Calu3 (cell line): ENCODE measurements around the gene MYO1E. TPM values are rescaled to one million over a fixed set of nuclear protein-coding genes. Genes with fewer than 3 reads are reported as not detected.
A peak's percentile ranks its signal among the peaks of the same experiment; 100 is the strongest.

Experiments
- BruUV-seq: library from RNA; stranded (reverse); fragments of 400-500 nt; replicated peaks from 2 replicates; lab custom pipeline; 2021; lab: Mats Ljungman, UMichigan
- CTCF ChIA-PET: fragments of 300-600 bp; sonication (Branson Sonifier 250); formaldehyde crosslinking; loops from one replicate; lab custom pipeline; 2022; ENCODE audit warnings: antibody characterized with exemption; lab: Charles Lee
- DNase-seq: peaks from one replicate; pipeline ENCODE4 v3.0.0; 2022
- H3K27ac Mint-ChIP-seq: one replicate; pipeline ENCODE4 v1.8.0; 2022; ENCODE audit warnings: mixed read lengths; ENCODE audit not compliant: unreplicated experiment
- H3K27me3 Mint-ChIP-seq: one replicate; pipeline ENCODE4 v1.8.0; 2022; ENCODE audit warnings: mixed read lengths; ENCODE audit not compliant: unreplicated experiment
- H3K36me3 Mint-ChIP-seq: one replicate; pipeline ENCODE4 v1.8.0; 2022; ENCODE audit warnings: mild to moderate bottlenecking, moderate library complexity, mixed read lengths; ENCODE audit not compliant: insufficient read depth, unreplicated experiment
- H3K4me1 Mint-ChIP-seq: one replicate; pipeline ENCODE4 v1.8.0; 2022; ENCODE audit warnings: mild to moderate bottlenecking, low read depth, mixed read lengths; ENCODE audit not compliant: unreplicated experiment
- H3K4me3 Mint-ChIP-seq: one replicate; pipeline ENCODE4 v1.8.0; 2022; ENCODE audit warnings: mild to moderate bottlenecking, low read depth, moderate library complexity, mixed read lengths; ENCODE audit not compliant: unreplicated experiment
- H3K9me3 Mint-ChIP-seq: one replicate; pipeline ENCODE4 v1.8.0; 2022; ENCODE audit warnings: low read depth, mixed read lengths; ENCODE audit not compliant: unreplicated experiment
- intact Hi-C: fragments of 100-400 bp; cut with micrococcal nuclease; formaldehyde crosslinking; loops from one replicate; pipeline ENCODE4 v1.10.0; 2022; ENCODE audit not compliant: unreplicated experiment
- total RNA-seq: library from RNA; stranded (reverse); gene quantifications from 2 replicates; pipeline ENCODE4 v1.2.3, GENCODE V29; 2022
- TF ChIP-seq, protein P1 (sequence below): fragments of 200-600 bp; IDR thresholded peaks from one replicate; pipeline ENCODE4 v1.8.0; 2022; ENCODE audit warnings: antibody characterized with exemption; ENCODE audit not compliant: unreplicated experiment

The MYO1E gene
- total RNA-seq, 1 experiment from 2014 or later: 617 TPM

DNA sequence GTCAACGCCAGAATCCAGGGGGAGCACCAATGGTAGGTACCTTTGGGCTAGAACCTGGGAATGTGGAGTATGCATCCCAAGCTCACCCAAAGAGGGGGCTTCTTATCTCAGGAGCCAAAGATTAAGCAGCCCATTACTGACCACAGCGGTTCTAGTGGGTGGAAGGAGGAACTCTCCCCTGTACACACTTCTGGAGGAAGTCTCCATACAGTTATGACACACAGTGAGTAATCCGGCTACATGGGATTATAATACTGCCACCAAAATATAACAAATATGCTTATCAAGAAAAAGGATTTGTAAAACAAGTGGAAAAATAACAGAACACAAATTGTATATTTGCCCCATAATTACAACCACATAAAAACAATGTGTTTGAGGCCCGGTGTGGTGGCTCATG, 8.4 kb downstream of the MYO1E start:
- Mint-ChIP-seq H3K4me3 (no peak overlapping the region), H3K27me3 (no peaks in the 10 kb centered on the region), H3K27ac (peak overlapping the region; percentile 27), H3K36me3 (peaks cover 80% of the 10 kb centered on the region), H3K9me3 (no peaks in the 10 kb centered on the region), H3K4me1 (peaks cover 45% of the 10 kb centered on the region)
- BruUV-seq: no TSS peak
- CTCF ChIA-PET: interaction anchor here (0.8 kb wide), 1 partner anchor 116 kb away, joined by 3 read pairs; no protein-coding TSS in a partner anchor
- no peak for DNase-seq
- TF ChIP-seq, protein P1, sequence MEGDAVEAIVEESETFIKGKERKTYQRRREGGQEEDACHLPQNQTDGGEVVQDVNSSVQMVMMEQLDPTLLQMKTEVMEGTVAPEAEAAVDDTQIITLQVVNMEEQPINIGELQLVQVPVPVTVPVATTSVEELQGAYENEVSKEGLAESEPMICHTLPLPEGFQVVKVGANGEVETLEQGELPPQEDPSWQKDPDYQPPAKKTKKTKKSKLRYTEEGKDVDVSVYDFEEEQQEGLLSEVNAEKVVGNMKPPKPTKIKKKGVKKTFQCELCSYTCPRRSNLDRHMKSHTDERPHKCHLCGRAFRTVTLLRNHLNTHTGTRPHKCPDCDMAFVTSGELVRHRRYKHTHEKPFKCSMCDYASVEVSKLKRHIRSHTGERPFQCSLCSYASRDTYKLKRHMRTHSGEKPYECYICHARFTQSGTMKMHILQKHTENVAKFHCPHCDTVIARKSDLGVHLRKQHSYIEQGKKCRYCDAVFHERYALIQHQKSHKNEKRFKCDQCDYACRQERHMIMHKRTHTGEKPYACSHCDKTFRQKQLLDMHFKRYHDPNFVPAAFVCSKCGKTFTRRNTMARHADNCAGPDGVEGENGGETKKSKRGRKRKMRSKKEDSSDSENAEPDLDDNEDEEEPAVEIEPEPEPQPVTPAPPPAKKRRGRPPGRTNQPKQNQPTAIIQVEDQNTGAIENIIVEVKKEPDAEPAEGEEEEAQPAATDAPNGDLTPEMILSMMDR: no peak
- intact Hi-C loops: no loop called here

DNA sequence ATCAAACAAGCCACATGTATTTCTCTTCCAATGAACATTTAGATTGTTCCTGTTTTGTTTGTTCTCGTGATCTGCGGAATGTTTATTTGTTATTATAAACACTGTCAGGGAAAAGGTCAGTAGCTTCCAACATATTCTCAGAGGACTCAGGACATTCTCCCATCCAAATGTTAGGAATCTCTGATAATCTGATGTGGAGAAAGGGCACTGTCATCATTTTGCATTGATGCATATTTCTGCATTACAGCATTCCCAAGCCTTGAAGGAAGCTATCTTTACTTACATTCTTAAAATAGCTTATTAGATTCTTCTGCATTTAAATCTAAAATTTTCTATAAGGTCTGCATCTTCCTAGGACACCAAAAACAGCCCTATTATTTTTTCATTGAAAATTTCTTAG, 10.3 kb downstream of the MYO1E start:
- BruUV-seq: no TSS peak
- intact Hi-C loops: no loop called here
- CTCF ChIA-PET: interaction anchor here (0.5 to 1.1 kb wide), 2 partner anchors 10 to 54 kb away, joined by 3 read pairs; partner anchors contain the start of gene MYO1E
- H3K4me1 Mint-ChIP-seq: peaks cover 41% of the 10 kb centered on the region
- peaks cover 75% of the 10 kb centered on the region for H3K36me3 Mint-ChIP-seq
- H3K9me3 Mint-ChIP-seq: no peaks in the 10 kb centered on the region
- H3K4me3 Mint-ChIP-seq: no peak overlapping the region
- no peak for DNase-seq
- H3K27ac Mint-ChIP-seq: peak overlapping the region; percentile 60
- no peaks in the 10 kb centered on the region for H3K27me3 Mint-ChIP-seq
- TF ChIP-seq, protein P1: no peak

DNA sequence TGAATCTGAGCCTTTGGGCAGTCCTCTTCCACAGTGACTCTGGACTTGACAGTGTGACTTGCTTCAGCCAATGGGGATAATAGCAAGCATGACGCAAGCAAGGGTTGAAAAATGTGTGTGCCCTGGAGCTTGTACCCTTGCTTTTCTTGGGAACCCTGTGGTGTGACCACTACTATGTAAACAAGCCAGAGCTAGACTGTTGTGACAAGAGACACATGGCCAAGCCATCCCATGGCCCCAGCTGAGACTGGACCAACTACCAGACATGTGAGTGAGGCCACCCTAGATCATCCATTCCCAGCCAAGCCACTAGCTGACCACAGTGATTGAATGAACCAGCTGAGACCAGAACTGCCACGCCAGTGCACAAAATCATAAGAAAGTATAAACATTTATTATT, 11.8 kb downstream of the MYO1E start:
- Mint-ChIP-seq H3K9me3 (no peaks in the 10 kb centered on the region), H3K4me1 (peaks cover 32% of the 10 kb centered on the region), H3K4me3 (no peak overlapping the region), H3K27me3 (no peaks in the 10 kb centered on the region), H3K27ac (no peak overlapping the region), H3K36me3 (peaks cover 72% of the 10 kb centered on the region)
- BruUV-seq: no TSS peak
- no peak for DNase-seq
- intact Hi-C loops: no loop called here
- CTCF ChIA-PET: no interaction called here
- TF ChIP-seq, protein P1: no peak

DNA sequence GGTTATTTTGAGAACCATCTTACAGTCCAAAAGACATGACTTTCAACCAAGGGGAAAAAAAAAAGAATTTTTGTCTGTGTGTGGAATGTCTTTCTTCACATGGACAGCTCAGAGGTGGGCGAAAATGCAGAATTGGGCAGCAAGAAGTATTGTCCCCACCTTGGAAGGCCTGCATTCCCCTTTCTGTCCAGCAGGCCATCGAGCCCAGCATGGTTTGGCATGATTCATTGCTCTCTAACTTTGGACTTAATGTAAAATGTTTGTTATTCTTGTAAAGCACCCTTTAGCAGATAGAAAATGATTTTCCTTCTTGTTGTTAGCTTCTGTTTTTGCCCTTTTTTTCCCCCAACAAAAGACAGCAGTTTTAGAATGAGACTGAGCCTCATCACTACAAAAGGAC, 12.4 kb downstream of the MYO1E start:
- Mint-ChIP-seq H3K9me3 (no peaks in the 10 kb centered on the region), H3K4me3 (no peak overlapping the region), H3K27me3 (no peaks in the 10 kb centered on the region), H3K27ac (no peak overlapping the region), H3K4me1 (peaks cover 36% of the 10 kb centered on the region), H3K36me3 (peaks cover 75% of the 10 kb centered on the region)
- CTCF ChIA-PET: interaction anchor here (1.1 to 2.1 kb wide), 2 partner anchors 10 to 27 kb away, joined by 4 to 6 read pairs; no protein-coding TSS in a partner anchor
- TF ChIP-seq, protein P1: peak; percentile 49
- no TSS peak for BruUV-seq
- no peak for DNase-seq
- intact Hi-C loops: no loop called here
